MG63 (cell line): ENCODE results near the gene HAPLN3. TPM values are rescaled to one million over a fixed set of nuclear protein-coding genes. Genes with fewer than 3 reads are reported as not detected.
A peak's percentile ranks its signal among the peaks of the same experiment; 100 is the strongest.

Experiments
- DNase-seq: peaks from one replicate; pipeline ENCODE4 v3.0.0-alpha.2; 2020
- H3K27me3 ChIP-seq: fragments of 250-450 bp; sonication (Bioruptor Pico); 2 replicates; pipeline ENCODE4 v1.5.1; 2020; ENCODE audit warnings: mild to moderate bottlenecking, moderate library complexity
- H3K36me3 ChIP-seq: fragments of 250-450 bp; sonication (Bioruptor Pico); 2 replicates; pipeline ENCODE4 v1.5.1; 2020; ENCODE audit warnings: mild to moderate bottlenecking, moderate library complexity
- H3K4me3 ChIP-seq: fragments of 250-450 bp; sonication (Bioruptor Pico); 2 replicates; pipeline ENCODE4 v1.5.1; 2020; ENCODE audit warnings: mild to moderate bottlenecking, moderate library complexity
- H3K9me3 ChIP-seq: fragments of 250-450 bp; sonication (Bioruptor Pico); 2 replicates; pipeline ENCODE4 v1.5.1; 2020; ENCODE audit warnings: mild to moderate bottlenecking, moderate library complexity
- total RNA-seq: library from RNA; depleted of rRNA; stranded (reverse); fragments of >200 nt; shearing (Covaris generic); gene quantifications from 2 replicates; pipeline ENCODE4 v1.2.3, GENCODE V29; 2014; ENCODE audit warnings: low replicate concordance

The HAPLN3 gene
- total RNA-seq, 1 experiment from 2014 or later: 1.7 TPM

GRCh38 chr15:88858934-88859333 is 36.4 kb downstream of the HAPLN3 start:
- no peak for DNase-seq
- H3K36me3 ChIP-seq: no peaks in the 10 kb centered on the region
- H3K9me3 ChIP-seq: no peaks in the 10 kb centered on the region; the same call in 1 of the 2 replicates
- H3K4me3 ChIP-seq: no peak overlapping the region
- H3K27me3 ChIP-seq: no peaks in the 10 kb centered on the region; the same call in 1 of the 2 replicates

- H3K9me3 ChIP-seq: no peaks in the 10 kb centered on the region; the same call in 1 of the 2 replicates
- H3K27me3 ChIP-seq: no peaks in the 10 kb centered on the region
- DNase-seq: no peak
- no peak overlapping the region for H3K4me3 ChIP-seq
- H3K36me3 ChIP-seq: no peaks in the 10 kb centered on the region
Measured at GRCh38 chr15:88852476-88852875, 42.9 kb downstream of the HAPLN3 start.

- Histone ChIP-seq H3K4me3 (no peak overlapping the region), H3K9me3 (no peaks in the 10 kb centered on the region; the same call in 1 of the 2 replicates), H3K36me3 (no peaks in the 10 kb centered on the region), H3K27me3 (no peaks in the 10 kb centered on the region)
- DNase-seq: no peak
Measured at GRCh38 chr15:88849376-88850072, 45.8 kb downstream of the HAPLN3 start.

GRCh38 chr15:88848203-88848602 is 47.1 kb downstream of the HAPLN3 start:
- no peaks in the 10 kb centered on the region for H3K27me3 ChIP-seq
- no peak overlapping the region for H3K4me3 ChIP-seq
- H3K9me3 ChIP-seq: no peaks in the 10 kb centered on the region
- no peak for DNase-seq
- H3K36me3 ChIP-seq: no peaks in the 10 kb centered on the region

- H3K4me3 ChIP-seq: no peak overlapping the region
- no peaks in the 10 kb centered on the region for H3K36me3 ChIP-seq
- H3K27me3 ChIP-seq: no peaks in the 10 kb centered on the region
- H3K9me3 ChIP-seq: no peaks in the 10 kb centered on the region
- DNase-seq: no peak
Measured at GRCh38 chr15:88847144-88847543, 48.2 kb downstream of the HAPLN3 start.

GRCh38 chr15:88845616-88846015 is 49.7 kb downstream of the HAPLN3 start:
- H3K27me3 ChIP-seq: no peaks in the 10 kb centered on the region
- H3K4me3 ChIP-seq: no peak overlapping the region
- no peaks in the 10 kb centered on the region for H3K9me3 ChIP-seq
- H3K36me3 ChIP-seq: no peaks in the 10 kb centered on the region
- DNase-seq: no peak

- no peaks in the 10 kb centered on the region for H3K36me3 ChIP-seq
- H3K4me3 ChIP-seq: no peak overlapping the region
- no peaks in the 10 kb centered on the region for H3K9me3 ChIP-seq
- no peaks in the 10 kb centered on the region for H3K27me3 ChIP-seq
- DNase-seq: no peak
Measured at GRCh38 chr15:88844749-88845386, 50.5 kb downstream of the HAPLN3 start.

GRCh38 chr15:88843334-88843733 is 52.0 kb downstream of the HAPLN3 start:
- no peak overlapping the region for H3K4me3 ChIP-seq
- DNase-seq: no peak
- no peaks in the 10 kb centered on the region for H3K9me3 ChIP-seq
- H3K27me3 ChIP-seq: no peaks in the 10 kb centered on the region
- H3K36me3 ChIP-seq: no peaks in the 10 kb centered on the region

GRCh38 chr15:88842156-88842555 is 53.2 kb downstream of the HAPLN3 start:
- H3K36me3 ChIP-seq: no peaks in the 10 kb centered on the region
- no peak overlapping the region for H3K4me3 ChIP-seq
- DNase-seq: no peak
- no peaks in the 10 kb centered on the region for H3K9me3 ChIP-seq
- H3K27me3 ChIP-seq: no peaks in the 10 kb centered on the region

GRCh38 chr15:88841236-88841635 is 54.1 kb downstream of the HAPLN3 start:
- DNase-seq: no peak
- H3K9me3 ChIP-seq: no peaks in the 10 kb centered on the region

GRCh38 chr15:88839961-88840360 is 55.4 kb downstream of the HAPLN3 start:
- H3K27me3 ChIP-seq: no peaks in the 10 kb centered on the region
- no peak overlapping the region for H3K4me3 ChIP-seq
- DNase-seq: no peak
- no peaks in the 10 kb centered on the region for H3K36me3 ChIP-seq
- H3K9me3 ChIP-seq: no peaks in the 10 kb centered on the region

More at GRCh38 chr15:88841236-88841635, 54.1 kb downstream of the HAPLN3 start:
- H3K4me3 ChIP-seq: no peak overlapping the region
- H3K36me3 ChIP-seq: no peaks in the 10 kb centered on the region
- H3K27me3 ChIP-seq: no peaks in the 10 kb centered on the region

- H3K27me3 ChIP-seq: no peaks in the 10 kb centered on the region
- no peaks in the 10 kb centered on the region for H3K36me3 ChIP-seq
- H3K4me3 ChIP-seq: no peak overlapping the region
- H3K9me3 ChIP-seq: no peaks in the 10 kb centered on the region
- DNase-seq: no peak
Measured at GRCh38 chr15:88839146-88839545, 56.2 kb downstream of the HAPLN3 start.

- H3K36me3 ChIP-seq: no peaks in the 10 kb centered on the region
- H3K4me3 ChIP-seq: no peak overlapping the region
- H3K9me3 ChIP-seq: no peaks in the 10 kb centered on the region
- H3K27me3 ChIP-seq: no peaks in the 10 kb centered on the region
- DNase-seq: no peak
Measured at GRCh38 chr15:88838667-88839066, 56.7 kb downstream of the HAPLN3 start.

- no peaks in the 10 kb centered on the region for H3K9me3 ChIP-seq
- H3K27me3 ChIP-seq: no peaks in the 10 kb centered on the region
- H3K36me3 ChIP-seq: no peaks in the 10 kb centered on the region
- H3K4me3 ChIP-seq: no peak overlapping the region
- DNase-seq: peak; percentile 52
Measured at GRCh38 chr15:88835646-88836045, 59.7 kb downstream of the HAPLN3 start.

GRCh38 chr15:88835119-88835518 is 60.2 kb downstream of the HAPLN3 start:
- H3K4me3 ChIP-seq: no peak overlapping the region
- no peaks in the 10 kb centered on the region for H3K36me3 ChIP-seq
- no peak for DNase-seq
- H3K27me3 ChIP-seq: no peaks in the 10 kb centered on the region
- H3K9me3 ChIP-seq: no peaks in the 10 kb centered on the region

- Histone ChIP-seq H3K9me3 (no peaks in the 10 kb centered on the region), H3K4me3 (no peak overlapping the region), H3K36me3 (no peaks in the 10 kb centered on the region), H3K27me3 (no peaks in the 10 kb centered on the region)
- no peak for DNase-seq
Measured at GRCh38 chr15:88834211-88834812, 61.0 kb downstream of the HAPLN3 start.

GRCh38 chr15:88833731-88834100 is 61.6 kb downstream of the HAPLN3 start:
- no peaks in the 10 kb centered on the region for H3K36me3 ChIP-seq
- no peaks in the 10 kb centered on the region for H3K9me3 ChIP-seq
- no peaks in the 10 kb centered on the region for H3K27me3 ChIP-seq
- DNase-seq: no peak
- no peak overlapping the region for H3K4me3 ChIP-seq
